Choroid plexus epithelial cell (primary cell): ENCODE data around the gene ITPRIPL2.
A peak's percentile ranks its signal among the peaks of the same experiment; 100 is the strongest.

Experiments used
- DNase-seq: peaks from one replicate; pipeline ENCODE4 v3.0.0-alpha.2; 2010; ENCODE audit warnings: low read depth
- H3K4me3 ChIP-seq: 2 replicates; pipeline ENCODE4 v1.5.1; 2011; ENCODE audit warnings: low read depth, mild to moderate bottlenecking, control low read depth, low read length, moderate library complexity
- TF ChIP-seq, protein P1 (sequence below): conservative IDR thresholded peaks from 2 replicates; pipeline ENCODE4 v1.5.1; 2011; ENCODE audit warnings: low read depth, mild to moderate bottlenecking, control low read depth, inconsistent platforms, low read length, moderate library complexity

ITPRIPL2 gene

DNA sequence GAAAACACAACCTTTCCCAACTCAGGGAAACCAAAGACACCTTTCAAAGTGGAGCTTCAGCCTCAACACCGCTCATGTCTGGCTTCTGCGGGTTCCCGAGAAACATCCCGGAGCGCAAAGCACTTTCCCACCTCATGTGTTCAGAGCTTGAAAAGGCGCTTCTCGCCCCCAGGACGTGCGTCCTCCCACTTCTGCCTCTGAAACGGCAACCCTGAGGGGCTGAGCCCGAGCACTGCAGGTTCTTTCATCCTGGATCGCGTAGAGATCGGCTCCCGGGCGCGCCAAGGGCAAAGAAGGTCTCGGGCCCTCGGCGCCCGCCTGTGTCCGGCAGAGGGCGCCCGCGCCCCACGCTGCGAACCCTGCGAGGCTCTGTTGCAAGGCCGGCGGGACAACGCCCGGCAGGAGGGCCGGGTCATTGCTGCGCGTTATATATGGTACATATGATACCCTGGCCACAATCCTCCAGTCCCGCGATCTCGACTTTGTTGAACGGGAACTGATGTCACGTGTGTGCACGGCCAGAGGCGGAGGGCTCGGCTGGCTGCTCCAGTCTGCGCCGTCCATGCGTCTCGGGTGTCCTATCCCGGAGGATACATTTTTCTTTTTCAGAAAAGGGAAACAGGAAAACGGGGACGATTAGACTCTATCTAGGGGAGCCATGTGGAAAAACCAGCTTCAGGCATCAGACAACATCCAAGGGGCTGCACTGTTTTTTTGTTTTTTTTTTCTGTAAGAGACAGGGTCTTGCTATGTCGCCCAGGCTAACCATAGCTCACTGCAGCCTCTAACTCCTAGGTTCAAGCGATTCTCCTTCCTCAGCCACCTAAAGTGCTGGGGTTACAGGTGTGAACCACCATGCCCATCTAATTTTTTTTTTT is 27.2 kb upstream of the ITPRIPL2 start:
- peak overlapping the region; percentile 61 for H3K4me3 ChIP-seq
- TF ChIP-seq, protein P1, sequence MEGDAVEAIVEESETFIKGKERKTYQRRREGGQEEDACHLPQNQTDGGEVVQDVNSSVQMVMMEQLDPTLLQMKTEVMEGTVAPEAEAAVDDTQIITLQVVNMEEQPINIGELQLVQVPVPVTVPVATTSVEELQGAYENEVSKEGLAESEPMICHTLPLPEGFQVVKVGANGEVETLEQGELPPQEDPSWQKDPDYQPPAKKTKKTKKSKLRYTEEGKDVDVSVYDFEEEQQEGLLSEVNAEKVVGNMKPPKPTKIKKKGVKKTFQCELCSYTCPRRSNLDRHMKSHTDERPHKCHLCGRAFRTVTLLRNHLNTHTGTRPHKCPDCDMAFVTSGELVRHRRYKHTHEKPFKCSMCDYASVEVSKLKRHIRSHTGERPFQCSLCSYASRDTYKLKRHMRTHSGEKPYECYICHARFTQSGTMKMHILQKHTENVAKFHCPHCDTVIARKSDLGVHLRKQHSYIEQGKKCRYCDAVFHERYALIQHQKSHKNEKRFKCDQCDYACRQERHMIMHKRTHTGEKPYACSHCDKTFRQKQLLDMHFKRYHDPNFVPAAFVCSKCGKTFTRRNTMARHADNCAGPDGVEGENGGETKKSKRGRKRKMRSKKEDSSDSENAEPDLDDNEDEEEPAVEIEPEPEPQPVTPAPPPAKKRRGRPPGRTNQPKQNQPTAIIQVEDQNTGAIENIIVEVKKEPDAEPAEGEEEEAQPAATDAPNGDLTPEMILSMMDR: peak; percentile 83
- DNase-seq: peak; percentile 94

DNA sequence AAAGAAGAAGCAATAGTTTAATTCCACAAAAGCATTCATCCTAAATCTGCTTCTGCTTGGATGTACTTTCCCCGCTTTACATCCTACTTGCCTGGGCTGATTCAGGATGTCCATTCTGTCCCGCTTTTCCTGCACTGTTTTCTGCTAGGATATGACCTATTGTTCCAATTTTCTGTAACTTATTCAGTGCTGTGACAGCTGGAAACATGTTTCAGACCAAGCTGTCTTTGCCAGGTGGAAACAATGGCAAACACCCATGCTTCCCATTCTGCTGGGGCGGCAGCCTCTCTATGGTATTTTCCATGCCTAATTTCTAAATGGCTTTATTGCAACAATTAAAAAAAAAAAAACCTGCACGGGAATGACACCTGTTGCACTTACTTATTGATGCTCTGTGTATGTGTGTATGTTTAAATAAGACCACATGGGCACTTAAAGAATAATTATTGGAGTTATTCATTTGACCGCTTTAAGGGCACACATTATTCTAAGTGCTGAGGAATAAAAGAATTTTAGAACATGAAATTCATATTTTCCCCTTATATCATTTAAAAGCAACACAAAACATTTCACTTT is 25.3 kb upstream of the ITPRIPL2 start:
- no peak overlapping the region for H3K4me3 ChIP-seq
- no peak for DNase-seq
- TF ChIP-seq, protein P1: no peak

DNA sequence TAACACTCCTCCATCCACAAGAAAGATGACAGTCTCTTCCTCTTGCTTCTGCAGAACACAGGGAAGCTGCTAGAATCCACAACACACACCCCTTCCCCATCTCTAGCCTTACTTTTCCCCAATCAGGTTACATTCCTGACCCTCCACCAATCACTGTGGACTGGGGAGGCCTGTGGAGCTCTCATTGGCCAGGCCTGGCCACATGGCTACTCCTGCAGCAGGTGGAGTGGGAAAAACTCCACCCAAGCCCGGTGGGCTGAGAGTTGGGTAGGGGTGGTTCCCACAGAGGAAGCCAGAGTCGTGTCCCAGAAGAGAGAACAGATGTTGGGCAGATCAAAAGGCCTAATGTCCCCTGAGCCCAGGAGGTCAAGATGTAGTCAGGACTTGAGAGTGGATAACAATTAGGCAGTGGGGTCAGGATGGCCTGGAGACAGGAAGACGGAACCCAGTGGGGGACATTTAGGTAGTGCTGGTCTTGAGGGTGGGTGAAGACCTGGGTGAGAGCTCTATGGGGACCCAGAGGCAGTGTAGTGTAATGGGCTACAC is 24.3 kb upstream of the ITPRIPL2 start:
- H3K4me3 ChIP-seq: no peak overlapping the region
- TF ChIP-seq, protein P1: no peak
- no peak for DNase-seq

DNA sequence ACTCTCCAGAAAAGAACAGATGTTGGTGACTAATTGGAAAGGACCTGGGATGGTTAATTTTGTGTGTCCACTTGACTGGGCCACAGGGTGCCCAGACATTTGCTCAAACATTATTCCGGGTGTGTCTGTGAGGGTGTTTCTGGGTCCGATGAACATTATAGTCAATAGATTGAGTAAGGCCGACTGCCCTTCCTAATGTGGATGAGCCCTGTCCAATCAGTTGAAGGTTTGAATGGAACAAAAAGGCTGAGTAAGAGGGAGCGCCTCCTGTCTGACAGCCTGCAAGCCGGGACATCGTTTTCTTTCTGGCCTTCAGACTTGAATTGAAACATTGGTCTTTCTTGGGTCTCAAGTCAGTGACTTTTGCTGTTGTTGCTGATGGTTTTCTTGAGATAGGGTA is 22.8 kb upstream of the ITPRIPL2 start:
- TF ChIP-seq, protein P1: no peak
- no peak overlapping the region for H3K4me3 ChIP-seq

GRCh38 chr16:19092653-19093410 is 20.9 kb upstream of the ITPRIPL2 start:
- no peak overlapping the region for H3K4me3 ChIP-seq
- DNase-seq: no peak
- TF ChIP-seq, protein P1: no peak

More for the DNA sequence above, 22.8 kb upstream of the ITPRIPL2 start:
- no peak for DNase-seq

DNA sequence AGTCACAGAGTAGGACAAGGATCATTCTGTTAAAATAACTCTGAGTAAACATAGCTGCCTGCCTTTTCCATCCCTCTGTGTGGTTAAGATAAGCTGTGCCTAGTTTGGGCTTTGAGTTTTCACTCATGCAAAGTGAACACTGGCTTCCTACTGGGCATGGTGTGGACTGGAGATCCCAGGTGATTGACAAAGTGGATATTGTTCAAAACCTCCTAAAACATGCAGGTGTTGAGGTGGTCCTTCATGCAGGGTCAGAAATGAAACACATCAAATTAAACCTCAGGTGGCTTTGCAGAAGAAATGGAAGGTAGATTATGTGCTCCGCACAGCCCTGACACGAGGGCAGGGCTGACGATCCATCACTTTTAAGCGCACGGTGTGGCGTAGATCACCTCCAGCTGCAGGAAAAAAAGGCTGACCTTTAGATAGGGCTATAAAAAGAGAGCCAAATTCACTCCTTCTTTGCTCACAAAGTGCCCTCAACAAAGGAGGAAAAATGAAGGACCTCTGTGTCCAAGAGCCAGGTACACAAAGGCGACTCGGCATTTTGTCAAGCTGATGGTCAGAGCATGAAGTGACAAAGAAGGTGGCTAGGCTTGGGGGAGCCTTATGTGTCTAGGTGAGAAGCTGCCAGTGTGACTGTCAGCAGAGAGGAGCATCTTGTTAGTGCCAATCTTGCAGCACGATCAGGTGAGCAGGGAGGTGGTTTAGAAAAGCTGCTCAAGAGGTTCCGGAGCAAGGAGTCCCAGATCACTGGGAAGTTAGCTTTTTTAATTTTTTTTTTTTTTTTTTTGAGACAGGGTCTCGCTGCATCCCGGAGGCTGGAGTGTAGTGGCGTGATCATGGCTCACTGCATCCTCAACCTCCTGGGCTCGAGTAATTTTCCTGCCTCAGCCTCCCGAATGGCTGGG is 19.9 kb upstream of the ITPRIPL2 start:
- H3K4me3 ChIP-seq: no peak overlapping the region
- DNase-seq: no peak
- TF ChIP-seq, protein P1: no peak
